Left lobe of liver (tissue), 2 donors: Measurements from ENCODE around the gene THAP5. TPM values are rescaled to one million over a fixed set of nuclear protein-coding genes. Genes with fewer than 3 reads are reported as not detected.

ENCODE experiments used
- ATAC-seq: fragments of 200-7000 bp; cut with Tn5 transposase; one replicate; pipeline ENCODE4 v1.9.1; 2020; ENCODE audit warnings: mild to moderate bottlenecking, moderate library complexity
- DNase-seq: peaks from one replicate; pipeline ENCODE4 v3.0.0-alpha.2; 2020; ENCODE audit warnings: low spot score
- total RNA-seq: library from RNA; stranded (reverse); gene quantifications from one replicate; pipeline ENCODE4 v1.2.1, GENCODE V29; 2021
- donor health status: DM: no; HTN: no; CAD: no; lungs with moderate emphysema.
- donor health status: DM: no; HTN: yes; CAD: no.

Gene THAP5, protein sequence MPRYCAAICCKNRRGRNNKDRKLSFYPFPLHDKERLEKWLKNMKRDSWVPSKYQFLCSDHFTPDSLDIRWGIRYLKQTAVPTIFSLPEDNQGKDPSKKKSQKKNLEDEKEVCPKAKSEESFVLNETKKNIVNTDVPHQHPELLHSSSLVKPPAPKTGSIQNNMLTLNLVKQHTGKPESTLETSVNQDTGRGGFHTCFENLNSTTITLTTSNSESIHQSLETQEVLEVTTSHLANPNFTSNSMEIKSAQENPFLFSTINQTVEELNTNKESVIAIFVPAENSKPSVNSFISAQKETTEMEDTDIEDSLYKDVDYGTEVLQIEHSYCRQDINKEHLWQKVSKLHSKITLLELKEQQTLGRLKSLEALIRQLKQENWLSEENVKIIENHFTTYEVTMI
- total RNA-seq = 15.8 TPM

DNA sequence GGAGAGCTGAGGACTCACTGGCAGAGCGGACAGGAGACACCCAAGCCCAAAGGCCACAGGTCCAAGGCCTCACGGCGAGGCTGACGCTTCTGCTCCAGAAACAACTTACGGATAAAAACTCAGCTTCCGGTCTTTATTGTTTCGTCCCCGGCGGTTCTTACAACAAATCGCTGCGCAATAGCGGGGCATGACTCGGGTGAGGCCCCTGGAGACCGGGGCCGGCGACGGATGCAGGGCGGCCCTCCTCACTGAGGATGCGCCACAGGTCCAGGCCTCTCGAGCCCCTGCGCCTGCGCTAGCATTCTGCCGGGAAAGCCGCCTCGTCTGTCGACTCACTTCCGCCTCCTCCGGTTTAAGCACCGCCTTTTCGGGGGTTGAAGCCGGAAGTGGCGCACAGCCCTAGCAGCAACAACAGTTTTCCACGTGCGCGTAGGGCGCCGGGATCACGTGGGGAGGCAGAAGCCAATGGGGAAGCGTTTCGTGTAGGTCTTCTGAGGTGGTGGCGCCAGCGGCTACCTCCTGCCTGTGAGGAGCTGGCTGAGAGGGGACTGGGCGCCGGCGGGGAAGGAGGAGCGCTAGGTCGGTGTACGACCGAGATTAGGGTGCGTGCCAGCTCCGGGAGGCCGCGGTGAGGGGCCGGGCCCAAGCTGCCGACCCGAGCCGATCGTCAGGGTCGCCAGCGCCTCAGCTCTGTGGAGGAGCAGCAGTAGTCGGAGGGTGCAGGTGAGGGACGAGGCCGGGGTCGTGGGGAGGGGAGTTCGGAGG is at the start of gene THAP5, which contains the start of gene DNAJB9:
THAP5 (minus strand) TSS at position 326 of the 765 bp plus-strand sequence; CDS start at position 189, 137 bp downstream.
DNAJB9 (plus strand) TSS at position 494 of the 765 bp plus-strand sequence. CDS start 1,853 bp downstream, outside the sequence.
- DNase-seq (peak; percentile 100), ATAC-seq (peak; percentile 90)

DNA sequence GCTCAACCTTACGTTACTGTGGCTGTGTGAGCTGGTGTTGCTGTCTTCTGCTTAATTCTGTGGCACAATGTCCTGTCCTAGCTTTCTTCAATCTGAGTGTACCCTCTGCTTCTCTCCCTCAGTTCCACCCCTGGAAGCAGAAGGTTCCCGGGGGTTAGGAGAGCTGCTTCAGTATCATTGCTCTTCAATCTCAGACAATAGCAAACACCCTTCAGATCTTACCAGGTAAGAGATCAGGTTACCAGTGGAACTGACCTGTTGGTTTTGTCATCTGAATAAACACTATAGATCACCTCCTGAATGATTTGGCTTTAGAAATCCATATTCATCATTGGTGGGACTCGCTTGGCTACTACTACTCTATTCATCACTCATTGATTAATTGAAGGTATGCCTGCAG is 48.5 kb upstream of the THAP5 start:
- ATAC-seq = no peak

DNA sequence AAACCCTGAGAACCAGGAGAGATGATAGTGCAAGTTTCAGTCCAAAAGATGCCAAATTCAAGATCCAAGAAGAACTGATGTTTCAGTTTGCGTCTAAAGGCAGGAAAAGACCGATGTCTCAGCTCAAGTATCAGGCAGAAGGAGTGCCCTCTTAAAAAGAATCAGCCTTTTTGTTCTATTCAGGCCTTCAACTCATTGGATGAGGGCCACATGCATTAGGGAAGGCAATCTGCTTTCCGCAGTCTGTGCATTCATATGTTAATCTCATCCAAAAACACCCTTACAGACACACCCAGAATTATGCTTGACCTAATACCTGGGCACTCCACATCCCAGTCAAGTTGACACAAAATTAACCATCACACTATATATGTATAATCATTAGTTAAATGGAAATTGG is 45.4 kb upstream of the THAP5 start:
- DNase-seq (no peak), ATAC-seq (no peak)

More for the DNA sequence above, 48.5 kb upstream of the THAP5 start:
- DNase-seq = no peak

DNA sequence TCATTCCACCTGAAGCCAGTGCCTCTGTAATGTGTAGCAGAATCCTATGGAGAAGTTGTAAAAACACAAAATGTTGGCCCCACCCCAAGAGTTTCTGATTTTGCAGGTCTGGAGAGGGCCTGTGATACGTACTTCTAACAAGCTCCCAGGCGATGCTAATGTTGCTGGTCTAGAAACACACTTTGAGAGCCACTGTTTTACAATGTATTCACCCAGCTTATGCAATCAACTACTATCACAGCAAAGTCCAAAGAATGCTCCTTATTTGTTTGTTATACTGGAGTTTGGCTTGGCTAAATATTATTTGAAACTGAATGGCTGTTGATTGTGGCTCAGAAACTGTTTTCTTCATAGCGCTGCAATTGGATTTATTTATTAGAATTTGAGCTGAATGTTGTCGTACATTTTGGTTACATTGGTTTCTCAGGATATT is 44.5 kb upstream of the THAP5 start:
- ATAC-seq = peak; percentile 79
- DNase-seq = peak; percentile 59

DNA sequence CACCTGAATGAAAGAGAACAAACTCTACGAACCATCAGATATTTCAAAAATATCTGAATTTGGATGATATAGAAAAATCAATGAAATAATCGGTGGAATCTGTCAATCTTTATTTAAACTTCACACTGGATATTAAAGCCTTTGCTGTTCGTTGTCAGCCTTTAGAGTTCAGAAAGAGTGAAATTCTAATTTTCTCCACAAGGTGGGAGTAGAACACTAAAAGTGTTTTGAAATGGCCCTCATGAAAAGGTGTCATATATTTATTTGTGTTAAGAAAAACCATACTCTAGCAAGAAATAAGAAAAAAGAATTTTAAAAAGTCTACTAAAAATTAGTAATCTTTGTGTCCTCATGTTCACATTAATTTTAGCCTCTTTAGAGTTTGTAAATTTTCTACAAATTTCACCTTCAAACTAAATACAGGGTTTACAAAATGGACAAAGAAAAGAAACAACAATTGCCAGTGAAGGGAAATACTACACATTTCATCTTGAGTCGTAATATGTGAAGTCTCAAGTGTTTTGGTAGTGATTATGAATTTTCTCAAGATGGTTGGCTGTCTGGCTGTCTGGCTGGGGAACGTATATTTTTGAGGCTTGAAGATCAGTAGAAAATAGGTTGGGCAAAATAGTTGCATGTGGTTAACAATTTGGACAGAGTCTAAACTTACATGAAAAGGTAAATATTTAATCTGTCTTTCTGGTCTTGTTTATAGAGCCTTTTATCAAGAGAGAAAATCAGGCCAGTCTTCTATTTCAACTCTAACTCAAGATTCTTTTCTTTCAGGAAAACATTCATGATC is 43.8 kb upstream of the THAP5 start:
- DNase-seq (no peak), ATAC-seq (peak; percentile 65)

DNA sequence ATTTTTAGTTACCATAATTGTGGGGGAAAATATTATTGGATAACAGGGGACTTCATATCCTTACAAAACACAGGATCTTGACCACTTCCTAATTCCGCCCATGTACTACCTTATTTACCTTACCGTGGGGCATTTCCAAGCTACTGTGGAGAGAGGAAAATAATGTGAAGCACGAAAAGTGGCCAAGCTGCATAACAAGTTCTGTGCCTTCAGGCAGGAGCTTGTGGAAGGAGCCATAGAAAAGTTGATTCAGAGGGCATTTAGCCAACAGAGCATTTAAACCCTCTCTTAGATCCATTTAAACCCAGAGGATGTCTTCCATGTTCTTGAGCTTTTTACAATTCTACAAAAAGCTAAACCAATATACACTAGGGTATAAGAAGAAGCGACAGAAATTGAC is 41.8 kb upstream of the THAP5 start:
- no peak for ATAC-seq
- DNase-seq = no peak

DNA sequence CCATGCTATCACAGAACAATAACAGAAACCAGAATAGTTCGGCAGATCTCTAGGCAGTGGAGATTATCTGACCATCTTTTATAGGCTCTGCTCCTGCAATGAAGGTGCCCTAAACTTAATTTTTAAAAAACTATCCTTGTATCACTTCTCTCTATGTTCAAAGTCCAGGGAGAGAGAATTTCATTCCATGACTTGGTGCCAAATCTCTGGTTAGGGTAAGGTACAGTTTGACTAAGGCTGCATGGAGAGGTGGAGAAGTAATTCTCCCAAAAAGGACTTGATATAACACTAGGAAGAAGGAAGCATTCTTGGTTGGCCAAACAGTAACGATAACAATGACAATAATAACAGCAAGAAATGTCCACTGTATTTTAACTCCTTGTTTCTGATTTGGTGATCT is 40.1 kb upstream of the THAP5 start:
- ATAC-seq (peak; percentile 69), DNase-seq (no peak)

DNA sequence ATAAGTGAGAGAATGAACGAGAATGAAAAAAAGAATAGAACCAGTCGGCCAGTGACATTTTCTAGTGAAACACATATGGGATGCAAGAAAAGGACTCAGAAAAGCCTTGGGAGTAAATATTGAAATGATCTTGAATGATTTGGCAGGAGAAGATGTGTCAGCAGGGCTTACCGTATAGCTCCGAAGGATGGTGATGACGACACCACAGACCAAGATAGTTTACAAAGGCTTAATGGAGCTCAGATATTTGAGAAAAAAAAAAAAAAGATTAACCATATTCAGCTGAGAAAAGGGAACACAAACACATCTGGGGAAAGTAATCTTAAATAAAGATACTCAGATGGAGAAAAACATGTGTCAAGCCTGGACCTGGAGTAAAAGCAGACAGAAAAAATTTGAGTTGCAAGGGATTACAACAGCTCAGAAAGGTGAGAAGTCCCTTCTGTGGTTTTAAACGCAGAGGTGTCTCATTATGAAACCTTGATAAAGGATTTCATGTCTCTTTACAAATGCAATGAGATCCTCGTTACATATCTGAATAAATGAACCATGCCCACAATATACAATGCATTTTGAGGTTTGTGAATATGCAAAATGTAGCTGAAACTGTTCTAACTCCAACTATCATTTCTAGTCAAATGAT is 36.2 kb upstream of the THAP5 start:
- DNase-seq (no peak), ATAC-seq (no peak)

DNA sequence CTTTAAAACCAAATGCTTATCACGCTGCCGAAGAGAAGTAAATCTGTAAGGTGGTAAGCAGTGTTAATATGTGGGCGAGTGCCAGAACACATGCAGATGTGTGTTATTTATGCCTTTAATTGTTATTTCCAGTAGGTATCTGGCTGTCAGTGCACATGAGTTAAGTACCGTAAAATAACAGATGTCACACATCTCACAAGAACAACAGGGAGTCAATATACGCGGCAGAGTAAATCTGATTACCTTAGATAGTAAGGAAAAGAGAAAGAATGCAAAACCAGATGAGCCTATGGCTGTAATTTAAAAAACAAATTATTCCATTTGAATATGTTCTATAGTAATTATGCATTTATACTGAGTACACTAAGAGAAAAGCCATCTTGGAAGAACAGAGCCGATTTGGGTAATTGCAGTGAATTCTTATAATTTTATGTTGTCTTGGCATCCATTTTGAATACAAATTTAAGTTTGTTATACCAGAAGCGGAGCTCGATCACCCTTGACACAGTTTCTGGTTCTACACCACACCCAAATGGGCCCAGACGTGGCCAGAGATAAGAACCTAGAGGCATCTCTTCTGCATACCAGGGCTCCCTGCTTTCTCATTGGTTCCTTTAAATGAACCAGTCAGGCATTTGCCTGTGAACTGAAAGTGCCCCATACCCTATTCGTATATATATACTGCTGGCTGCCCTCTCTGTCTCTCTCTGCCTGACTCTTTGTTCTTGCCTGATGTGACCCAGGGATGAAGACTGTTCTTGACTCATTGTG is 35.0 kb upstream of the THAP5 start:
- ATAC-seq (no peak), DNase-seq (no peak)

DNA sequence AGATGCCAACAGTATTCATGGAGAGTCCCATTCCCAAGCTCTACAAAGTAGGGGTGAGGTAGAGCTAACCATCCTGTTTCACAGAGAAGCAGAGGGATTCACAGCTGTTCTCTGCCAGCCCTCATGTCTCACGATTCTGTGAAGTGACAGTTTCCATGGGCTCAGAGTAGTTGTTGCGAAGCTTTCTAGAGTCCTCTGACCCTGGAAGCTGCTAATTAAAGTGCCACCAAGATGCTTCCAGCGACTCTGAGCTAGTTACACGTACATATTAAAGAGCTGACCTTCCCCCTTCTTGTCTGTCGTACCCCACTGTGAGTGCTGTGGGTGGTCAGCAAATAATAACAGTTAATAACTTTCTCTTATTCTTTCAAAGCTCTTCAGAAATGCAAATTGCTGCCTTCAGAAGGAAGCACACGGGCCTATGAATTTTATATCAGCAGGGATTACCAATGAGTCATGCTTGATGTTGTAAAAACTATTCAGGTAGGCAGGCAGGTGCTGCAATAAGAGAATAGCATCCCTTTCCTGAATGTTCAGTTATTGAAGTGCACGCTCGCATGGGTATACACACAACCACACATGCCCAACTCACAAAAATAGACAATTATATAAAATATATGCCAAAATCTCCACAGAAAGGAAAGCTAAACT is 34.3 kb upstream of the THAP5 start:
- ATAC-seq (no peak), DNase-seq (no peak)

DNA sequence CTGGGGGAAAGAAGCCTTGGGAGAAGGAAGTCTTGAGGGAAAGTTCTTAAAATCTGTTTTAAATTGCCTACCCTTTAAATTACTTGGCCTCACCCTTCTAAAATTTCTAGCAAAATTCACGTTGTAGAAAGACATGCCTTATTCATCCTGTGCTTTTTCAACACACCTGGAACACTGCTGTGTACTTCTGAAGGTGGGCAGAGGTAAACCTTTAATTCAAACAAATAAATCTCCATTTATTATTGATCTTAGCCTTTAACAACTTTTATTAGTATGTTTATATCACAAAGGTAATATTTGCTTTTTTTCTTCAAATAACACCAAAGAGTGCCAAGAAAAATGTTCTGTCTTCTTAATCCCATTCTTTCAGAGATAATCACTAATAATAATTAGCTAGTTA is 30.9 kb upstream of the THAP5 start:
- no peak for DNase-seq
- no peak for ATAC-seq

DNA sequence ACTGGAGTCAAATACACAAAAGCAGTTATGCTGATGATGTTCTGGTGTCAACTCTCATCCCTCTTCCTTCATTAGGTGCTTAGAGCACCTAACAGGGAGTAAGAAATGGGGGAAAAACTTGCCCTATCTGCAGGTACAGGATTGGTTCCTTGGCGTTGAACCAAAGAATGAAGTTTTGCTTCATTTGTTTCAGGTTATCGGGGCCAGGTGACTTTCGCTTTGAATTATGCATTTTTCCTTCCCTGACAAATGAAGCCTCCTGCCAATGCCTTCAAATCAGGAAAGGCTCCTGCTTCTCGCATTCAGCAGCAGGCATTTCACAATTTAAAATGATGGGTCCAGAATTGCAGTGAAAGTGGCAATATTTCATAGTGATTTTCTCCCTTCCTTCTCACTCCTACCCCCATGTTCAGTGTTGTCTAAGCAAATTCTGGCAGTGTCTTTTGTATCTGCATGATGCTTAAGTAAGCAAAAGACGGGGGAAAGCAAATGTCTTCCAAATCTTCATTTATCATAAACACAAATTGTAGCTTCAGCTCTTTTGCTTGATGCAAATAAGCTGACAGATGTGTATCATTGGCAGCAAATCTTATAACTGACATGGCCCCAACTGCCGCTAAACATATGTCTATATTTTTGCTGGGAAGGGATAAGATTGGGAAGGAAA is 29.5 kb upstream of the THAP5 start:
- DNase-seq (no peak), ATAC-seq (no peak)

DNA sequence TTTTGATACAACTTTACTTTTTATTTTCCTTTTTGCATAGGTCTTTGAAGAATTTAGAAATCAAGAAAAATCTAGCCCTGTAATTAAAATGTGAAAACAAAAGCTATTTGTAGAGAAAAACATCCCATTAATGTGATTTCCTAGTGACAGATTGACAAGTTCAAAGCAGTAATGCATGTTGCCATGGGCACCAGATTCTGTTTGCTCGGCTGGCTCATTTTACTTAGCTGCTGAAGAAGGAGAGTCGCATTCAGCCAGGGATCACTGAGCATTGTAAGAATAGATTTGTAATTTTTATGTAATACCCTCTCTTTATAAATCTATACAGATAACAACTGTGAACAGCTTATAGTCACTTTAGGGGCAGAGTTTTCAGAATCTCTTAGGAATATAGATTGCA is 28.6 kb upstream of the THAP5 start:
- ATAC-seq = no peak
- no peak for DNase-seq

DNA sequence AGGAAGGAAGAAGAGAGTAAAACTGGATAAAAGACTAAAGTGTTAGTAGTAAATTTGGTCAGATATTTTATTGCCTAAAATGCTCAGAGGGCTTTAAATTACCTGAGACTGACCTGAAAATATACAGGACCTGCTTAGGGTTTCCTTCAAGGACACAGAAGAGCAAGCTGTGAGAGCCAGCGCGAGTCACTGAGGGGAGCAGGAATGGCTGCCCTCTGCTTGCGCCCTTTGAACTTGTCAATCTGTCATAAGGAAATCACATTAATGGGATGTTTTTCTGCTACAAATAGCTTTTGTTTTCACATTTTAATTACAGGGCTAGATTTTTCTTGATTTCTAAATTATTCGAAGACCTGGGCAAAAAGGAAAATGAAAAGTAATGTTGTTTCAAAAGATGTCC is 27.1 kb upstream of the THAP5 start:
- DNase-seq = no peak
- ATAC-seq = no peak

DNA sequence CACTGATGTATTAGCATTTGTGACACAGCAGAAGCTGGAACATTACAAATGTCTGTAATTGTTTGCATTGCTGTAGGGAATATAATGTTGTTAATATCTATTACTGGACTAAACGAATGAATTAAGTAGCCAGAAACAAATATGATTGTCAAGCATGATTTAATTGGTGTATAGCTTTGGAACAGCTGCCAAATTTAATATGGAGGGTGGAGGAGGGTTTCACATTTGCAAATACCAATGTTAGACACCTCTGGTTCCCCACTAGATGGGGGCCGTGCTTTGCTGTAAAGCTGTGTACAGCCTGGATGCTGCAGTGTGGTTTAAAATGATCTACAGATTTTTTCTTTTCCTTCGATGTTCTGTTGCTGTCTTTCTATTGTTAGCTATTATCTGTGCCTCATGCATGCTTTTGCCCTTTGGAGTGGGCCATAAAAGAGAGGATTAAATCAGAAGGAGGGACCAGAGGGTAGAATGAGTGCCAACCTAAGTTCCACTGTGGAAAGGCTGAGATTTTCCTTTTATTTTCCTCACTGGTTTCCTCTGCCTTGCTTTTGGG is 23.2 kb upstream of the THAP5 start:
- ATAC-seq (peak; percentile 83), DNase-seq (no peak)

DNA sequence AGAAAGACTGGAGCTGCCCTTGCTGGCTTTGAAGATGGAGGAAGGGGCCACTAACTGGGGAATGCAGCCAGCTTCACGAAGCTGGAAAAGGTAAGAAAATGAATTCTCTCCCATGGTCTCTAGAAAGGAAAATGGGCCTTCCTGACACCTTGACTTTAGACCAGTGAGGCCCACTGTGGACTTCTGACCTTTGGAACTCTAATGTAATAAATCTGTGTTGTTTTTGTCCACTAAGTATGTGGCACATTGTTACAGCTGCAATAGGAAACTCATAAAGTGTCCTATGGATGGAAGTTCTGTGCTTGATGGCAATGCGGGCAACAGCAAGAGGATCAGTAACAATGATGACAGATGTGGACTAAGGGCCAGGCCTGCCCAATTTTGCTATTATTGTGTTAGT is 21.1 kb upstream of the THAP5 start:
- no peak for ATAC-seq
- no peak for DNase-seq

DNA sequence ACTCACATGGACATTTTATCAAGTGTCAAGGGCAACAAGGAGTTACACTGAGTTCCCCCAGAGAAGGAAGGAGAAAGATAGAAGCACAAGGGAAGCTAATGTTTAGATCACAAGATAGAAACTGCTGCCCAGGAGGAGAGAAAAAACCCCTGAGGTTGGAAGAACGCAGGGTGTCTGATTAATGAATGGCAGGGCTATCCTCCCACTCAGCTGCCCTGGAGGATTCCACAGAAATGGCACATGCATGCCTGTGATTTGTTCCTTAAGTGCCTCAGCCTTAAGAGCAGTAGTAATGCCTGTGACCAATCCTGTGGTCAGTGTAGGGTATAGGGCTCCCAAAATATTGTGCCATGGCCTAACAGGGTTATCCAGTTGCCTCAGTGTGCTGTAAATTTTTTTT is 20.4 kb upstream of the THAP5 start:
- no peak for ATAC-seq
- DNase-seq = no peak

DNA sequence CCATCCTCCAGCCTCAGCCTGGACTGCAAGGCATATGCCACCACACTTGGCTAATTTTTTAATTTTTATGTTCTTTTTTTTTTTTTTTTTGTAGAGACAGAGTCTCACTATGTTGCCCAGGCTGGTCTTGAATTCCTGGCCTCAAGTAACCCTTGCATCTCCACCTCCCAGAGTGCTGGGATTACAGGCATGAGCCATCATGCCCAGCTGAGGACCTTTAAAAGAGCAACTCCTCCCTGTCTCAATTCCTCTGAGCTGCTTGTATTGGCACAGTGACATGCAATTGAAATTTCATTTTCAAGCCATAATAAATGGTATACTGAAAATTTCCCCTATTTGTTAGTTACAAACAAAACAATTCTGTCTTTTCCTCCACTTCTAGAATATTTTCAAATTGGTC is 19.7 kb upstream of the THAP5 start:
- ATAC-seq = no peak

DNA sequence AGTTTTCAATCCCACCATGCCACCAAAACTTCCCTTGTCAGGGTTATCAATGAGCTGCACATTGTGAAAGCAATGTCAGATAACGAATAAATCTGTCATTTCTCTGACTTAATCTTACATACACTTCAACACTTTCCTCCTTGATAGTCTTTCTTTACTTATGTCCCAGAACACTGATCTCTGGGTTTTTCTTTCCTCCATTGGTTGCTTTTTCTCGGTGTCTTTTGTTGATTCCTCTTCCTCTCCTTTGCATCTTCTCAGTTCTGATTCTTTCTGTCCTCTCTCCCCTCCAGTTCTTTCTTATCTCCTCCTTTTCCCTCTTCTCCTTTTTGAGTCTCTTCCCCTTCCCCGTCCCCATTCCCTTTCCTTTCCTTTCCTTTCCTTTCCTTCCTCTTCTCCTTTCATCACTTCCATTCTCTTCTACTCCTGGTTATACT is 16.8 kb upstream of the THAP5 start:
- no peak for ATAC-seq
- no peak for DNase-seq

More for the DNA sequence above, 19.7 kb upstream of the THAP5 start:
- DNase-seq = no peak
